HG02943 (cell line): Measurements from ENCODE around the gene CPSF3.
"Not testable (repeated sequence)": the region's sequence is repeated elsewhere in the genome, so short reads cannot be mapped to it uniquely, and the experiment has no call there.

Source experiments
- ATAC-seq: cut with Tn5 transposase; IDR thresholded peaks from one replicate; pipeline ENCODE4 v1.9.1; 2021; ENCODE audit warnings: mild to moderate bottlenecking, low read depth, moderate library complexity; ENCODE audit not compliant: unreplicated experiment

Gene CPSF3

DNA sequence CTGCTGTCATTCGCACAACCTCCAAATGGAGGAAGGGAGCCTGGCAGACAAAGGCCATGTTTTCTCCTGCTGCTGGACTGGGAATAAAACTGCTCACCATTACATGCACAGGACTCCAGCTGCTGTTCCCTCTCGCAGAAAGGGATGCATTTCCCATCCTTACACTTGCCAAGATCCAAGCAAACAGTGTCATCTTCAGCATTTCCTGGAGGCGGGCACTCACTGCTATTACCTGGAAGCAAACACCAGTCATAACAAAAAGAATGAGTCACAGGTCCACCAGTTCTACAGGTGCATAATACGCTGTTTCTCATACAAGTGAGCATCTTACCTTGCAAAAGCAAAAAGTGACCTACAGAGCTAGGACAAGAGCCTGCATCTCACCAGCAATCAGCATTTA, 73.6 kb downstream of the CPSF3 start:
- no peak for ATAC-seq

DNA sequence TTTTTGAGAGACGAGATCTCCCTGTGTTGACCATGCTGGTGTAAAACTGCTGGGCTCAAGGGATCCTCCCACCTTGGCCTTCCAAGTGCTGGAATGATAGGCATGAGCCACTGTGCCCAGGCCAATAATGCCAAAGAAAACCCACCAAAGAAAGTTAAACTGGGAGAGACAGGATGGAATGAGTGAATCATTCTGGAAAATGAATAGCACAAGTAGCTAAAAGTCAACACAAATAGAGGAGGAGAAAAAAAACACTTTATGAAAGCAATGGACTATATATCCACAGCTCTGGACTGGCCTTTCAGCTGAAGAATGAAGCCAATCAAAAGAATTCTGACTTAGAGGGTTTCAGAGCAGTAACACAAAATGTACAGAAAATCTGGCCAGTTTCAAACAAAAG, 74.8 kb downstream of the CPSF3 start:
- no peak for ATAC-seq

GRCh38 chr2:9508931-9509330, 85.5 kb downstream of the CPSF3 start:
- ATAC-seq: no peak

DNA sequence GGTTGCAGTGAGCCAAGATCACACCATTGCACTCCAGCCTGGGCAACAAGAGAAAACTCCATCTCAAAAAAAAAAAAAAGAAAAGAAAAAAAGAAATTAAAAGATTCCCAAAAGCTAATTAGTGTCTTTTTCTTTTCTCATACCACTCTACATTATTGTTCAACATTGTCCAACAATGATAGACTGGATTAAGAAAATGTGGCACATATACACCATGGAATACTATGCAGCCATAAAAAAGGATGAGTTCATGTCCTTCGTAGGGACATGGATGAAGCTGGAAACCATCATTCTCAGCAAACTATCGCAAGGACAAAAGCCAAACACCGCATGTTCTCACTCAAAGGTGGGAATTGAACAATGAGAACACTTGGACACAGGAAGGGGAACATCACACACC, 90.5 kb downstream of the CPSF3 start:
- ATAC-seq: not testable (repeated sequence)

- ATAC-seq: no peak
Measured at GRCh38 chr2:9517118-9517782, 93.8 kb downstream of the CPSF3 start.

DNA sequence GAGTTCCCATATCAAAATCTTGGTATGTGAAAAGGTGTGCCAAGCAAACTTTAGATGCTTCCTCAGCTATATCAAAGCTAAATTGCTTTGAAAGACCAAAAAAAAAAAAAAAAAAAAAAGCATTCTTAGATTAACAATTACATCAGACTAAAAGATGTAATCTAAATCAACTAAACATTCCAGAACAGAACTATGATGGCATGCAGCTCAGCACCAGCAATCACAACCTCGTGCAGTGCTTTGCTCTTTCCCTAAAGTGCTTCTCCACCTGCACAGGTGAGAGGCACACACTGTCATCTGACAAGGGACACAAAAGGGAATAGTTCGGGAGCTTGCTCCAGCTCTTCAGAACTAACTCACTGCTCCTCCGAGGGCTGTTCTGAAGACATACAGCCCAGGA, 94.7 kb downstream of the CPSF3 start:
- no peak for ATAC-seq

DNA sequence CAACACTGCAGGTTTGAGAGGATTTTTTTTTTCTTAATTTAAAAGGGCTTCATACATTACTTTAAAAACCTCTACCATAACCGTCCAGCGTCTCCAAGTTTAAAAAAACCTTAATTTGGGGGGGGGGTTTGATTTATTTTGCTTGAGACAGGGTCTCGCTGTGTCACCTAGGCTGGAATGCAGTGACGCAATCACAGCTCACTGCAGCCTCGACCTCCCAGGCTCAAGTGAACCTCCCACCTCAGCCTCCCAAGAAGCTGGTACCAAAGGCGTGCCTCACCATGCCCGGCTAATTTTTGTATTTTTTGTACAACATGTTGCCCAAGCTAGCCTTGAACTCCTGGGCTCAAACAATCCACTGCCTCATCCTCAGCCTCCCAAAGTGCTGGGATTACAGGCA, 95.3 kb downstream of the CPSF3 start:
- ATAC-seq: no peak

GRCh38 chr2:9519250-9519649, 95.8 kb downstream of the CPSF3 start:
- no peak for ATAC-seq
